Keratinocyte (primary cell): ENCODE data around the gene TRAF3IP1. TPM values are rescaled to one million over a fixed set of nuclear protein-coding genes. Genes with fewer than 3 reads are reported as not detected.

Experiments used
- DNase-seq: peaks from one replicate; pipeline ENCODE4 v3.0.0-alpha.2; 2011; ENCODE audit warnings: low read depth, missing footprints, low spot score
- FAIRE-seq: peaks from 2 replicates; lab custom pipeline; 2011; peaks lifted over from hg19 to GRCh38; lab: Jason Lieb, UNC
- H2AFZ ChIP-seq: 2 replicates; pipeline ENCODE4 v1.6.0; 2012; ENCODE audit warnings: low read length, control low read depth, inconsistent platforms; ENCODE audit not compliant: control insufficient read depth
- H3K27ac ChIP-seq: 2 replicates; pipeline ENCODE4 v1.5.1; 2011; ENCODE audit warnings: low read length; ENCODE audit not compliant: control insufficient read depth, insufficient read depth
- H3K27me3 ChIP-seq: 3 replicates; pipeline ENCODE4 v1.6.0; 2011; ENCODE audit warnings: low read length; ENCODE audit not compliant: control insufficient read depth, insufficient read depth; ENCODE audit errors: extremely low read depth
- H3K36me3 ChIP-seq, 2 experiments: 2 replicates in 1 of 2; 3 replicates in 1 of 2; pipeline ENCODE4 v1.5.1; 2011; ENCODE audit warnings: low read length in 2 of 2, mild to moderate bottlenecking in 1 of 2; ENCODE audit not compliant: control insufficient read depth in 2 of 2, insufficient read depth in 2 of 2; ENCODE audit errors: extremely low read depth in 1 of 2
- H3K4me1 ChIP-seq: 3 replicates; pipeline ENCODE4 v1.5.1; 2011; ENCODE audit warnings: low read length; ENCODE audit not compliant: control insufficient read depth, insufficient read depth; ENCODE audit errors: extremely low read depth
- H3K4me2 ChIP-seq: 3 replicates; pipeline ENCODE4 v1.6.0; 2011; ENCODE audit warnings: low read depth, low read length; ENCODE audit not compliant: control insufficient read depth, insufficient read depth; ENCODE audit errors: extremely low read depth
- H3K4me3 ChIP-seq, 3 experiments: fragments of 200-600 bp in 1 of 3; sonication (generic) in 1 of 3; 2 replicates in 2 of 3; 3 replicates in 1 of 3; pipeline ENCODE4 v1.5.1; 2011 to 2016; ENCODE audit warnings: low read length in 3 of 3, mild to moderate bottlenecking in 3 of 3, control low read depth in 2 of 3, inconsistent platforms in 1 of 3, low read depth in 1 of 3, mixed read lengths in 1 of 3, mixed run types in 1 of 3, moderate library complexity in 1 of 3; ENCODE audit not compliant: control insufficient read depth in 2 of 3, insufficient read depth in 2 of 3; ENCODE audit errors: extremely low read depth in 1 of 3
- H3K79me2 ChIP-seq: 2 replicates; pipeline ENCODE4 v1.6.0; 2012; ENCODE audit warnings: low read length; ENCODE audit not compliant: control insufficient read depth, insufficient read depth
- H3K9ac ChIP-seq: 3 replicates; pipeline ENCODE4 v1.6.0; 2011; ENCODE audit warnings: low read length; ENCODE audit not compliant: control insufficient read depth, insufficient read depth; ENCODE audit errors: extremely low read depth
- H3K9me1 ChIP-seq: 3 replicates; pipeline ENCODE4 v1.6.0; 2011; ENCODE audit warnings: low read length; ENCODE audit not compliant: control insufficient read depth, insufficient read depth; ENCODE audit errors: extremely low read depth
- H3K9me3 ChIP-seq: 2 replicates; pipeline ENCODE4 v1.5.1; 2012; ENCODE audit warnings: low read depth, low read length; ENCODE audit not compliant: control insufficient read depth
- H4K20me1 ChIP-seq: 3 replicates; pipeline ENCODE4 v1.6.0; 2011; ENCODE audit warnings: low read length; ENCODE audit not compliant: control insufficient read depth, insufficient read depth; ENCODE audit errors: extremely low read depth
- EZH2 ChIP-seq: IDR thresholded peaks from one replicate; pipeline ENCODE4 v1.6.1; 2012; ENCODE audit warnings: inconsistent platforms, mild to moderate bottlenecking, low read length, moderate library complexity
- dilution Hi-C: fragments of 300-500 bp; cut with MboI; formaldehyde crosslinking; loops from one replicate; pipeline ENCODE4 v1.7.0; 2020; ENCODE audit warnings: low sequenced_read_pairs; ENCODE audit not compliant: extremely low pct_ligation_motif_present
- polyA plus RNA-seq, 5 experiments: library from polyadenylated mRNA; depleted of rRNA in 3 of 5; stranded (reverse) in 3 of 5; stranded (forward) in 1 of 5; unstranded in 1 of 5; fragments of >200 nt; gene quantifications; 1 replicate in 1 of 5; 2 replicates in 3 of 5; 3 replicates in 1 of 5; pipeline versions ENCODE4 v1.2.1 to v1.2.3, GENCODE V29; 2011 to 2012; ENCODE audit warnings: missing spikeins in 2 of 5, low read depth in 1 of 5, low replicate concordance in 1 of 5
- TF ChIP-seq, protein P1 (sequence below), 3 experiments: IDR thresholded peaks in 1 of 3; conservative IDR thresholded peaks in 1 of 3; optimal IDR thresholded peaks in 1 of 3; 2 replicates in 2 of 3; 3 replicates in 1 of 3; pipeline versions ENCODE3 to v1.5.1; 2011; ENCODE audit warnings: low read length in 3 of 3, mild to moderate bottlenecking in 3 of 3, moderate library complexity in 2 of 3, control low read depth in 1 of 3, inconsistent platforms in 1 of 3; ENCODE audit not compliant: insufficient read depth in 2 of 3; ENCODE audit errors: extremely low read depth in 1 of 3

The TRAF3IP1 gene
- polyA plus RNA-seq, 1 donor (not counting 4 experiments of a cell fraction or from before 2014, with no cell fraction given), result 7.0 TPM

DNA sequence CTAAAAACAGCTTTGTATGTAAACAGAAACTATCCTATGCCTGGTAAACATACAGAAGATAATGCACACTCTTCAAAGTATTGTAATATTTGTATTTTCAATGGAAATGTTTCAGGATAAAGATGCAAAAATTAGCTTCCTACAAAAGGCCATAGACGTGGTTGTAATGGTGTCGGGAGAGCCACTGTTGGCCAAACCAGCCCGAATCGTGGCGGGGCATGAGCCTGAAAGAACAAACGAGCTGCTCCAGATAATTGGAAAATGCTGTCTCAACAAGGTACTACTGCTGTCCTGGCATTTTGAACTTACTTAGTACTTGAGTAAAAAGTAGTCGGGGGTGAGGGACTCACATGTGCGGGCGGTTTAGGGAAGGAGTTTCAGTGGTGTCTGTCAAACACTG is 5.4 kb downstream of the TRAF3IP1 start:
- Histone ChIP-seq H3K9me1 (no peaks in the 10 kb centered on the region), H4K20me1 (peaks cover 2% of the 10 kb centered on the region), H3K27ac (no peak overlapping the region), H3K27me3 (no peaks in the 10 kb centered on the region), H3K4me1 (peaks cover 8% of the 10 kb centered on the region), H3K9ac (no peak overlapping the region), H3K4me3 (no peak overlapping the region), H2AFZ (no peak overlapping the region), H3K4me2 (no peak overlapping the region), H3K36me3 (peaks cover 8 to 25% of the 10 kb centered on the region in 2 experiments), H3K9me3 (no peaks in the 10 kb centered on the region), H3K79me2 (peaks cover 17% of the 10 kb centered on the region)
- dilution Hi-C loops, result no loop called here
- no peak for TF ChIP-seq EZH2
- TF ChIP-seq, protein P1, sequence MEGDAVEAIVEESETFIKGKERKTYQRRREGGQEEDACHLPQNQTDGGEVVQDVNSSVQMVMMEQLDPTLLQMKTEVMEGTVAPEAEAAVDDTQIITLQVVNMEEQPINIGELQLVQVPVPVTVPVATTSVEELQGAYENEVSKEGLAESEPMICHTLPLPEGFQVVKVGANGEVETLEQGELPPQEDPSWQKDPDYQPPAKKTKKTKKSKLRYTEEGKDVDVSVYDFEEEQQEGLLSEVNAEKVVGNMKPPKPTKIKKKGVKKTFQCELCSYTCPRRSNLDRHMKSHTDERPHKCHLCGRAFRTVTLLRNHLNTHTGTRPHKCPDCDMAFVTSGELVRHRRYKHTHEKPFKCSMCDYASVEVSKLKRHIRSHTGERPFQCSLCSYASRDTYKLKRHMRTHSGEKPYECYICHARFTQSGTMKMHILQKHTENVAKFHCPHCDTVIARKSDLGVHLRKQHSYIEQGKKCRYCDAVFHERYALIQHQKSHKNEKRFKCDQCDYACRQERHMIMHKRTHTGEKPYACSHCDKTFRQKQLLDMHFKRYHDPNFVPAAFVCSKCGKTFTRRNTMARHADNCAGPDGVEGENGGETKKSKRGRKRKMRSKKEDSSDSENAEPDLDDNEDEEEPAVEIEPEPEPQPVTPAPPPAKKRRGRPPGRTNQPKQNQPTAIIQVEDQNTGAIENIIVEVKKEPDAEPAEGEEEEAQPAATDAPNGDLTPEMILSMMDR (optimal IDR thresholded peaks at IDR 0.05 in 1 of 3, IDR thresholded peaks at IDR 0.05 in 1 of 3, conservative IDR thresholded peaks at IDR 0.05 in 1 of 3; ENCODE audit: extremely low read depth in 1 of 3, insufficient read depth in 2 of 3, low read length in 3 of 3), result no peak
- FAIRE-seq (no peak), DNase-seq (no peak)

DNA sequence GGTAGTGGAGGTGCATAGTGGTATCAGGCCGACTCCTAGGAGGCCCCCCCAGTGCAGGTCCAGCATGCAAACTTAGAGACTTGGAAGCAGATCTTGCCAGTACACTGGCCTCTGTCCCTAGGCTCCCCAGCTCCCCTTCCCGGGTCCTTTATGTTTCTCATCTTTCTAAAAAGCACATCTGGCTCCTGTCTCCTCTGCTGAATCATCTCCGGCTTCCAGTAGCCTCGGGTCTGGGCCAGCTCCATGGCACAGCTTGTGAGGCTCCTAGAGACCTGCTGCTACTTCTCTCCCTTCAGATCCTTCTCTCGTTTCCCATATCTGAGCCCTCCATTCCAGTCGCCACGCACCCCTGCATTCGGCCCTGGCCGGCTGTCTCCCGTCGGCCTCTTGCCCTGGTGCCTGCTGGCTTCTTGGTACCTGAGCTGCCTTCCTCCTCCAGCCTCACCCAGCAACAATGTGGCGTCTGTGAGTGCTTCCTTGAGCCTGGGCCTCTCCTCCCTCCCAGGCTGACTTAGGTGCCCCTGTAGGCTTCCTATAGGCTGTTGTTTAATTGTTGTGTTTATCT is 6.6 kb downstream of the TRAF3IP1 start:
- no peaks in the 10 kb centered on the region for H3K9me3 ChIP-seq
- peaks cover 2% of the 10 kb centered on the region for H4K20me1 ChIP-seq
- H3K36me3 ChIP-seq, result peaks cover 8 to 25% of the 10 kb centered on the region in 2 experiments
- no peak overlapping the region for H3K4me2 ChIP-seq
- H3K4me3 ChIP-seq, result no peak overlapping the region
- dilution Hi-C loops, result no loop called here
- no peak for DNase-seq
- H3K27ac ChIP-seq, result no peak overlapping the region
- no peak for TF ChIP-seq EZH2
- TF ChIP-seq, protein P1 (optimal IDR thresholded peaks at IDR 0.05 in 1 of 3, IDR thresholded peaks at IDR 0.05 in 1 of 3, conservative IDR thresholded peaks at IDR 0.05 in 1 of 3; ENCODE audit: extremely low read depth in 1 of 3, insufficient read depth in 2 of 3, low read length in 3 of 3), result no peak
- FAIRE-seq, result no peak
- H3K27me3 ChIP-seq, result no peaks in the 10 kb centered on the region
- peaks cover 11% of the 10 kb centered on the region for H3K79me2 ChIP-seq
- H3K4me1 ChIP-seq, result peaks cover under 1% of the 10 kb centered on the region
- H3K9me1 ChIP-seq, result no peaks in the 10 kb centered on the region
- H2AFZ ChIP-seq, result no peak overlapping the region
- no peak overlapping the region for H3K9ac ChIP-seq
